HG03064 (cell line): ENCODE results near the gene ASXL2.

Source experiments
- ATAC-seq: cut with Tn5 transposase; IDR thresholded peaks from one replicate; pipeline ENCODE4 v1.9.1; 2021; ENCODE audit warnings: low read depth; ENCODE audit not compliant: unreplicated experiment

ASXL2 gene

GRCh38 chr2:25698752-25699151, 179.5 kb downstream of the ASXL2 start:
- no peak for ATAC-seq

- ATAC-seq = no peak
These were observed 180.5 kb downstream of the ASXL2 start for GRCh38 chr2:25697559-25698341.

- ATAC-seq = no peak
These were observed 185.4 kb downstream of the ASXL2 start for GRCh38 chr2:25692737-25693445.

DNA sequence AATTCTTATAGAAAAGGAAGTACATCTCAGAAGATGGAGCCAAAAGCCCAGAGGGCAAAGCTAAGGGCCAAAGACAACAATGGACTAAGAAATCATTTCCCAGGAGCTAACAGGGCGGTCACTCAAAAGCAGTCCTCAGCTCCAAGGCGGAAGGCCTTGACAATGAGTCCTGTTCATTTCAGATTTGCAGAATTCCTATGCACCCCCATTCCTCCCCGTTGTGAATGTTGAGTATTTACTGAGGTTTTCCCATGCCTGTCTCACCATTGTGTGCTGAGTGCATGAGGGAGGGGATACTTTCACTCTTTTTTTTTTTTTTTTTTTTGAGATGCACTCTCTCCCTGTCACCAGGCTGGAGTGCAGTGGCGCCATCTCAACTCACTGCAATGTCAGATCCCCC, 186.1 kb downstream of the ASXL2 start:
- ATAC-seq = no peak

- ATAC-seq = no peak
These were observed 188.2 kb downstream of the ASXL2 start for GRCh38 chr2:25690058-25690457.

DNA sequence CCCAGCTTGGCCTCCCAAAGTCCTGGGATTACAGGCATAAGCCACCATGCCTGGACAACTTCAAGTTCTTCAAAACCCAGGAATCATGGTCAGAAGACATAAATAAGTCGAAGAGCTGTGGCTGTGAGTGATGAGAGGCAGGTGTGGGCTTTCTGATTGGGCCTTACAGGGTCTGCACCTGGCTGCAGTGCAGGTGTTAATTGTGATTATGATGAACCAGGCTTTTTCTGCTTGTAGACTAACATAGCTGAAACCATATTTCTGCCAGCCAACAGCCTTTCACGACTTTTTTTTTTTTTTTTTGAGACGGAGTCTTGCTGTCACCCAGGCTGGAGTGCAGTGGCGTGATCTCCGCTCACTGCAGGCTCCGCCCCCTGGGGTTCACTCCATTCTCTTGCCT, 190.1 kb downstream of the ASXL2 start:
- ATAC-seq = no peak

DNA sequence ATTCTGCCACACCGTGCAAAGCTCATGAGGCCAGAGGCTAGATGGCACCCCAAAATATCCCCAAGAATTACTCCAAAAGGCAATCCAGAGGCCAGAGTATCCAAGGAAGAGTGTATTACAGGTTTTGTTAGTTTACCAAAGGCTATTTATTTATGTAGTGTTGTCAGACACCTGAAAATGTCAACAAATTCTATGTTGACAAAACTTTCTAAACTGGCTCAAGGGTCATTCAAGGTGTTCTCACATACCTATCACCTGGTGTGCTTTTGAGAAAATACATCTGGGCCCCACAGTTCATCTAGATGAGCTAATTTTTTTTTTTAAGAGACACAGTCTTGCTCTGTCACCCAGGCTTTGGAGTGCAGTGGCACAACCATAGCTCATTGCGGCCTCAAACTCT, 192.5 kb downstream of the ASXL2 start:
- ATAC-seq = no peak

DNA sequence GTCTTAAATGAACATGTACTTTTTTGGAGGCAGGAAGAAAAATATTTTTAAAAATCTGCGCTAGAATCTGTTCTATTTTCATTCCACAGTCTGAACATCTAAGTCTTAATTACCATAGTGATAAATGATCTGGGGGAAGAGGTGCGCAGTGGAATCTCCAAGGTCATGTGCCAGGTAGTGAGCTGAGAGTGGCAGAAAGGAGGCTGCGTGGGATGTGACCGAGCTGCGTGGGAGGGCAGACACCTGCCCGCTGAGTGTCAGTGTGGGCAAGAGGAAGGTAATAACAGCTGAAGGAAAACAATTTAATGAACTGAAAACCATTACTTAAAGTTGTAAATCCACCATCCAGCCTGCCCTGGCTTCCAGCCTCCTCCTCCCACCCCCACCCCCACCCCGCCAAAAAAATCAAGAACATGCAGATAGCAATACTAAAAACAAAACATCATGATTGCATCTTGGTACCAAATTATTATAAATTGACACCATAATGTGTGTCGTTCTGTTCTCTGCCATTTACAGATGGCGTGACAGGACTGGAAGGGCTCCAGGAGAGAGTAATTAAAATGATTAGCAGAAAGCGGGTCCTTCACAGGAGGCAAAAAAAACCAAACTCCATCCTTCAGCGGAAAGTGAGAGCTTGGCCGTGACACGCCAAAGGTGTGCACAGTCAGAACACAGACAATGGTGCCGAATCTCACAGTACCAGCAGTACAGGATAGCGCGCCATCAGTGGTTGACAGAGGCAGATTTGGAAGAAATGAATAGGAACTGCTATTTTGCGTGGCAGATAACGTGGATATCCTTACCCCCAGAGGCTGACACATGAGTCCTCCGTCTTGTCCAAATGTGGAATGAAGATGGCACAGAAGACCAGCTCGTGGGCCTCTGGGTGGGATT, 193.5 kb downstream of the ASXL2 start:
- no peak for ATAC-seq
